GM12874 (cell line): ENCODE data around the gene LDLRAD2.

Experiments used
- CTCF ChIP-seq: IDR thresholded peaks from 2 replicates; pipeline ENCODE4 v1.5.1; 2011; ENCODE audit warnings: low read depth, mild to moderate bottlenecking, control low read depth, low read length, moderate library complexity; ENCODE audit not compliant: insufficient read depth

LDLRAD2 gene

GRCh38 chr1:21873174-21873573 is 61.1 kb downstream of the LDLRAD2 start:
- TF ChIP-seq CTCF, result no peak

GRCh38 chr1:21873761-21874160 is 61.7 kb downstream of the LDLRAD2 start:
- TF ChIP-seq CTCF, result no peak

- no peak for TF ChIP-seq CTCF
These were observed 62.3 kb downstream of the LDLRAD2 start for GRCh38 chr1:21874328-21874727.
